Measurements from ENCODE around the gene LOXHD1.

DNA sequence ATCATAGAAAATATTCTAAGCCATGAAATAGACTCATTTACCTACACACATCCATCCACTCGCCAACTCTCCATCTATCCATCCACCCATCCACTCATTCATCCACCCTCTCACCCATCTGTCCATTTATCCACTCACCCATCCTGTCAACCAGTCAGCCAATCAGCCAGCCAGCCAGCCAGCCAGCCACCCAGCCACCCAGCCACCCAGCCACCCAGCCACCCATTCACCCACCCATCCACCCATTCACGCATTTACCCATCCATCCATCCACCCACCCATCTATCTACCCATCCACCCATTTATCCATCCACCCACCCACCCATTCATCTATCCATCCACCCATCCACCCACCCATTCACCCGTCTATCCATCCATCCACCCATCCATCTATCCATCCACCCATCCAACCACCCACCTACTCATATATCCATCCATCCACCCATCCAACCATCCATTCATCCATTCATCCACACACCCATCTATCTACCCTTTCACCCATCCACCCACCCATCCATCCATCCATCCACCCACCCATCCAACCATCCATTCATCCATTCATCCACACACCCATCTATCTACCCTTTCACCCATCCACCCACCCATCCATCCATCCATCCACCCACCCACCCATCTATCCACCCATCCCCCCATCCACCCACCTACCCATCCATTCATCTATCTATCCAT is 185.1 kb downstream of the LOXHD1 start:
- no peak for TF ChIP-seq EZH2 (IDR thresholded peaks at IDR 0.05; ENCODE audit: borderline replicate concordance, insufficient read depth, low read depth, low read length, poor library complexity, severe bottlenecking)
- TF ChIP-seq, protein P1, sequence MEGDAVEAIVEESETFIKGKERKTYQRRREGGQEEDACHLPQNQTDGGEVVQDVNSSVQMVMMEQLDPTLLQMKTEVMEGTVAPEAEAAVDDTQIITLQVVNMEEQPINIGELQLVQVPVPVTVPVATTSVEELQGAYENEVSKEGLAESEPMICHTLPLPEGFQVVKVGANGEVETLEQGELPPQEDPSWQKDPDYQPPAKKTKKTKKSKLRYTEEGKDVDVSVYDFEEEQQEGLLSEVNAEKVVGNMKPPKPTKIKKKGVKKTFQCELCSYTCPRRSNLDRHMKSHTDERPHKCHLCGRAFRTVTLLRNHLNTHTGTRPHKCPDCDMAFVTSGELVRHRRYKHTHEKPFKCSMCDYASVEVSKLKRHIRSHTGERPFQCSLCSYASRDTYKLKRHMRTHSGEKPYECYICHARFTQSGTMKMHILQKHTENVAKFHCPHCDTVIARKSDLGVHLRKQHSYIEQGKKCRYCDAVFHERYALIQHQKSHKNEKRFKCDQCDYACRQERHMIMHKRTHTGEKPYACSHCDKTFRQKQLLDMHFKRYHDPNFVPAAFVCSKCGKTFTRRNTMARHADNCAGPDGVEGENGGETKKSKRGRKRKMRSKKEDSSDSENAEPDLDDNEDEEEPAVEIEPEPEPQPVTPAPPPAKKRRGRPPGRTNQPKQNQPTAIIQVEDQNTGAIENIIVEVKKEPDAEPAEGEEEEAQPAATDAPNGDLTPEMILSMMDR (IDR thresholded peaks at IDR 0.05) = no peak

All from B cell (primary cell).